Renal cortical epithelial cell (primary cell): Measurements from ENCODE around the gene GPR26. TPM values are rescaled to one million over a fixed set of nuclear protein-coding genes. Genes with fewer than 3 reads are reported as not detected.

Experiments
- DNase-seq: peaks from one replicate; pipeline ENCODE4 v3.0.0-alpha.2; 2011; ENCODE audit warnings: low read depth
- total RNA-seq: library from RNA; depleted of rRNA; stranded (reverse); fragments of >200 nt; gene quantifications from 2 replicates; pipeline ENCODE4 v1.2.3, GENCODE V29; 2014

Gene GPR26
- total RNA-seq, 1 donor from 2014 or later, result not detected

- no peak for DNase-seq
These were observed 20.5 kb upstream of the GPR26 start for GRCh38 chr10:123645615-123646014.

- no peak for DNase-seq
These were observed 17.6 kb upstream of the GPR26 start for GRCh38 chr10:123648595-123648994.

GRCh38 chr10:123649676-123650075 lies 16.5 kb upstream of the GPR26 start:
- no peak for DNase-seq

- DNase-seq, result no peak
These were observed 14.6 kb upstream of the GPR26 start for GRCh38 chr10:123651421-123652047.

GRCh38 chr10:123655751-123656150 lies 10.4 kb upstream of the GPR26 start:
- no peak for DNase-seq

GRCh38 chr10:123663522-123663921 lies 2.6 kb upstream of the GPR26 start:
- DNase-seq, result no peak

GRCh38 chr10:123665491-123666286 lies 466 bp upstream of the GPR26 start:
- DNase-seq, result no peak

GRCh38 chr10:123669886-123670285 lies 3.7 kb downstream of the GPR26 start:
- DNase-seq, result no peak

- no peak for DNase-seq
These were observed 7.0 kb downstream of the GPR26 start for GRCh38 chr10:123673198-123673597.

GRCh38 chr10:123674741-123675140 lies 8.6 kb downstream of the GPR26 start:
- no peak for DNase-seq

GRCh38 chr10:123675811-123676210 lies 9.7 kb downstream of the GPR26 start:
- no peak for DNase-seq

GRCh38 chr10:123677556-123677955 lies 11.4 kb downstream of the GPR26 start:
- no peak for DNase-seq

- DNase-seq, result no peak
These were observed 12.2 kb downstream of the GPR26 start for GRCh38 chr10:123678376-123678775.

- no peak for DNase-seq
These were observed 15.1 kb downstream of the GPR26 start for GRCh38 chr10:123681285-123681684.

GRCh38 chr10:123682477-123682876 lies 16.3 kb downstream of the GPR26 start:
- DNase-seq, result no peak

- no peak for DNase-seq
These were observed 17.3 kb downstream of the GPR26 start for GRCh38 chr10:123683459-123683858.

- no peak for DNase-seq
These were observed 17.7 kb downstream of the GPR26 start for GRCh38 chr10:123683865-123684264.

- DNase-seq, result no peak
These were observed 19.1 kb downstream of the GPR26 start for GRCh38 chr10:123685260-123685659.

- no peak for DNase-seq
These were observed 21.6 kb downstream of the GPR26 start for GRCh38 chr10:123687758-123688157.

- no peak for DNase-seq
These were observed 23.7 kb downstream of the GPR26 start for GRCh38 chr10:123689880-123690279.

- no peak for DNase-seq
These were observed 37.1 kb downstream of the GPR26 start for GRCh38 chr10:123703195-123703790.

- no peak for DNase-seq
These were observed 37.9 kb downstream of the GPR26 start for GRCh38 chr10:123704076-123704475.

- DNase-seq, result no peak
These were observed 38.7 kb downstream of the GPR26 start for GRCh38 chr10:123704812-123705211.
